DND-41 (cell line): ENCODE results near the gene TTC17.
"Not testable (repeated sequence)": the region's sequence is repeated elsewhere in the genome, so short reads cannot be mapped to it uniquely, and the experiment has no call there.

ENCODE experiments used
- EZH2 ChIP-seq: IDR thresholded peaks from 3 replicates; pipeline ENCODE4 v1.6.1; 2012; ENCODE audit warnings: borderline replicate concordance, low read depth, mild to moderate bottlenecking, moderate library complexity, low read length, inconsistent platforms; ENCODE audit not compliant: severe bottlenecking
- TF ChIP-seq, protein P1 (sequence below): IDR thresholded peaks from 2 replicates; pipeline ENCODE4 v1.5.1; 2012; ENCODE audit warnings: borderline replicate concordance, low read length, moderate library complexity, mild to moderate bottlenecking; ENCODE audit not compliant: poor library complexity, severe bottlenecking; ENCODE audit errors: extremely low read depth

DNA sequence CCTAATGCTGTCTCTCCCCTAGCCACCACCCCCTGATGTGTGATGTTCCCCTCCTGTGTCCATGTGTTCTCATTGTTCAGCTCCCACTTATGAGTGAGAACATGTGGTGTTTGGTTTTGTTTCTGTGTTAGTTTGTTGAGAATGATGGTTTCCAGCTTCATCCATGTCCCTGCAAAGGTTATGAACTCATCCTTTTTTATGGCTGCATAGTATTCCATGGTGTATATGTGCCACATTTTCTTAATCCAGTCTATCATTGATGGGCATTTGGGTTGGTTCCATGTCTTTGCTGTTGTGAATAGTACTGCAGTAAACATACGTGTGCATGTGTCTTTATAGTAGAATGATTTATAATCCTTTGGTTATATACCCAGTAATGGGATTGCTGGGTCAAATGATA is 72.2 kb downstream of the TTC17 start:
- TF ChIP-seq, protein P1, sequence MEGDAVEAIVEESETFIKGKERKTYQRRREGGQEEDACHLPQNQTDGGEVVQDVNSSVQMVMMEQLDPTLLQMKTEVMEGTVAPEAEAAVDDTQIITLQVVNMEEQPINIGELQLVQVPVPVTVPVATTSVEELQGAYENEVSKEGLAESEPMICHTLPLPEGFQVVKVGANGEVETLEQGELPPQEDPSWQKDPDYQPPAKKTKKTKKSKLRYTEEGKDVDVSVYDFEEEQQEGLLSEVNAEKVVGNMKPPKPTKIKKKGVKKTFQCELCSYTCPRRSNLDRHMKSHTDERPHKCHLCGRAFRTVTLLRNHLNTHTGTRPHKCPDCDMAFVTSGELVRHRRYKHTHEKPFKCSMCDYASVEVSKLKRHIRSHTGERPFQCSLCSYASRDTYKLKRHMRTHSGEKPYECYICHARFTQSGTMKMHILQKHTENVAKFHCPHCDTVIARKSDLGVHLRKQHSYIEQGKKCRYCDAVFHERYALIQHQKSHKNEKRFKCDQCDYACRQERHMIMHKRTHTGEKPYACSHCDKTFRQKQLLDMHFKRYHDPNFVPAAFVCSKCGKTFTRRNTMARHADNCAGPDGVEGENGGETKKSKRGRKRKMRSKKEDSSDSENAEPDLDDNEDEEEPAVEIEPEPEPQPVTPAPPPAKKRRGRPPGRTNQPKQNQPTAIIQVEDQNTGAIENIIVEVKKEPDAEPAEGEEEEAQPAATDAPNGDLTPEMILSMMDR: not testable (repeated sequence)
- TF ChIP-seq EZH2: not testable (repeated sequence)
